ENCODE data around the gene PTPRD. TPM values are rescaled to one million over a fixed set of nuclear protein-coding genes. Genes with fewer than 3 reads are reported as not detected.

Gene PTPRD
- total RNA-seq, 2 donors from 2014 or later = 97.4 to 101 TPM

DNA sequence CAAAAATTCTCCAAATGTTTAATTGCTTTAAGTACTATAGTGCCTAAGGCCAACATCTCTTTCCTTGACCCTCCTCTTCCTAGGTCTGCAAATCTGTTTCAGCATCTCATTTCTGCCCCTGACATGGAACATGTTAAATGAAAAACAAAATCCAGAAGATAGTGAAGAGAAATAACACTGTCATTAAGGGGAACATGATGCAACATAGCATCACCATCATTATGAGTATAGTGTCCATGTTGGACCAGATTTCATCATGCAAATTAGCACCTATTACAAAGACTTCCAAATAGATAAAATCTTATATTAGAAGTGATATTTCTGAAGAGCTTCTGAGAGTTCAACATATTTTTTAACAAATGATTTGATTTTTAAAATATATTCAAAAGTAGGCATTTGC lies 375.2 kb downstream of the PTPRD start:
- H3K9me3 Mint-ChIP-seq = no peaks in the 10 kb centered on the region
- peaks cover 6% of the 10 kb centered on the region for H3K4me1 Mint-ChIP-seq
- H3K4me3 Mint-ChIP-seq = no peak overlapping the region

GRCh38 chr9:10236161-10236560 lies 376.6 kb downstream of the PTPRD start:
- Histone ChIP-seq H3K27me3 (ENCODE audit: control insufficient read depth, insufficient read depth, low read length, poor library complexity, severe bottlenecking) (no peaks in the 10 kb centered on the region), H3K36me3 (ENCODE audit: control insufficient read depth, insufficient read depth, low read length) (no peaks in the 10 kb centered on the region), H3K9me3 (ENCODE audit: control insufficient read depth, low read length) (peaks cover 5% of the 10 kb centered on the region), H3K4me1 (ENCODE audit: control insufficient read depth, insufficient read depth, low read length) (no peaks in the 10 kb centered on the region), H3K9ac (ENCODE audit: extremely low read depth, low read length, poor library complexity, severe bottlenecking) (no peak overlapping the region), H3K27ac (ENCODE audit: low read depth, low read length) (no peak overlapping the region), H3K4me3 (ENCODE audit: low read length) (no peak overlapping the region)
- Mint-ChIP-seq H3K4me1 (peaks cover 7% of the 10 kb centered on the region), H3K27me3 (ENCODE audit: insufficient read depth) (no peaks in the 10 kb centered on the region), H3K9me3 (no peaks in the 10 kb centered on the region), H3K4me3 (no peak overlapping the region), H3K27ac (no peak overlapping the region), H3K36me3 (ENCODE audit: low read depth) (no peaks in the 10 kb centered on the region)
- DNase-seq = no peak
- TF ChIP-seq, protein P1, sequence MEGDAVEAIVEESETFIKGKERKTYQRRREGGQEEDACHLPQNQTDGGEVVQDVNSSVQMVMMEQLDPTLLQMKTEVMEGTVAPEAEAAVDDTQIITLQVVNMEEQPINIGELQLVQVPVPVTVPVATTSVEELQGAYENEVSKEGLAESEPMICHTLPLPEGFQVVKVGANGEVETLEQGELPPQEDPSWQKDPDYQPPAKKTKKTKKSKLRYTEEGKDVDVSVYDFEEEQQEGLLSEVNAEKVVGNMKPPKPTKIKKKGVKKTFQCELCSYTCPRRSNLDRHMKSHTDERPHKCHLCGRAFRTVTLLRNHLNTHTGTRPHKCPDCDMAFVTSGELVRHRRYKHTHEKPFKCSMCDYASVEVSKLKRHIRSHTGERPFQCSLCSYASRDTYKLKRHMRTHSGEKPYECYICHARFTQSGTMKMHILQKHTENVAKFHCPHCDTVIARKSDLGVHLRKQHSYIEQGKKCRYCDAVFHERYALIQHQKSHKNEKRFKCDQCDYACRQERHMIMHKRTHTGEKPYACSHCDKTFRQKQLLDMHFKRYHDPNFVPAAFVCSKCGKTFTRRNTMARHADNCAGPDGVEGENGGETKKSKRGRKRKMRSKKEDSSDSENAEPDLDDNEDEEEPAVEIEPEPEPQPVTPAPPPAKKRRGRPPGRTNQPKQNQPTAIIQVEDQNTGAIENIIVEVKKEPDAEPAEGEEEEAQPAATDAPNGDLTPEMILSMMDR (conservative IDR thresholded peaks at IDR 0.05) = no peak
- 83 to 89% methylated on average over 1 to 2 of the region's 2 CpGs for WGBS, 2 experiments (ENCODE audit: insufficient coverage in 1 of 2, insufficient read length in 1 of 2)

More for the DNA sequence above, 375.2 kb downstream of the PTPRD start:
- Histone ChIP-seq H3K36me3 (ENCODE audit: control insufficient read depth, insufficient read depth, low read length) (no peaks in the 10 kb centered on the region), H3K4me3 (ENCODE audit: low read length) (no peak overlapping the region), H3K27me3 (ENCODE audit: control insufficient read depth, insufficient read depth, low read length, poor library complexity, severe bottlenecking) (no peaks in the 10 kb centered on the region), H3K27ac (ENCODE audit: low read depth, low read length) (no peak overlapping the region), H3K9ac (ENCODE audit: extremely low read depth, low read length, poor library complexity, severe bottlenecking) (no peak overlapping the region), H3K4me1 (ENCODE audit: control insufficient read depth, insufficient read depth, low read length) (no peaks in the 10 kb centered on the region), H3K9me3 (ENCODE audit: control insufficient read depth, low read length) (peaks cover 5% of the 10 kb centered on the region)
- Mint-ChIP-seq H3K27me3 (ENCODE audit: insufficient read depth) (no peaks in the 10 kb centered on the region), H3K27ac (no peak overlapping the region), H3K36me3 (ENCODE audit: low read depth) (no peaks in the 10 kb centered on the region)
- DNase-seq = no peak
- TF ChIP-seq, protein P1 (conservative IDR thresholded peaks at IDR 0.05) = no peak

GRCh38 chr9:10235376-10235775 lies 377.4 kb downstream of the PTPRD start:
- Histone ChIP-seq H3K9me3 (ENCODE audit: control insufficient read depth, low read length) (peaks cover 5% of the 10 kb centered on the region), H3K27ac (ENCODE audit: low read depth, low read length) (no peak overlapping the region), H3K9ac (ENCODE audit: extremely low read depth, low read length, poor library complexity, severe bottlenecking) (no peak overlapping the region), H3K36me3 (ENCODE audit: control insufficient read depth, insufficient read depth, low read length) (no peaks in the 10 kb centered on the region), H3K27me3 (ENCODE audit: control insufficient read depth, insufficient read depth, low read length, poor library complexity, severe bottlenecking) (no peaks in the 10 kb centered on the region), H3K4me1 (ENCODE audit: control insufficient read depth, insufficient read depth, low read length) (no peaks in the 10 kb centered on the region), H3K4me3 (ENCODE audit: low read length) (no peak overlapping the region)
- peaks cover 7% of the 10 kb centered on the region for H3K4me1 Mint-ChIP-seq
- H3K9me3 Mint-ChIP-seq = no peaks in the 10 kb centered on the region
- H3K36me3 Mint-ChIP-seq (ENCODE audit: low read depth) = no peaks in the 10 kb centered on the region
- no peaks in the 10 kb centered on the region for H3K27me3 Mint-ChIP-seq (ENCODE audit: insufficient read depth)
- H3K27ac Mint-ChIP-seq = no peak overlapping the region
- TF ChIP-seq, protein P1 (conservative IDR thresholded peaks at IDR 0.05) = no peak
- DNase-seq = no peak
- no peak overlapping the region for H3K4me3 Mint-ChIP-seq
- WGBS, 2 experiments (ENCODE audit: insufficient coverage in 1 of 2, insufficient read length in 1 of 2) = 97 to 100% methylated on average over 1 to 5 of the region's 5 CpGs

Measured in endodermal cell (in vitro differentiated cells).